ENCODE measurements around the gene TRPV2.

GRCh38 chr17:16425698-16426659 is 10.6 kb downstream of the TRPV2 start:
- TF ChIP-seq CTCF (IDR thresholded peaks at IDR 0.05) (no peak), POLR2A (IDR thresholded peaks at IDR 0.05) (no peak)
